ENCODE measurements around the gene CHN1. TPM values are rescaled to one million over a fixed set of nuclear protein-coding genes. Genes with fewer than 3 reads are reported as not detected.

CHN1 gene
- total RNA-seq, 1 donor from 2014 or later: 32.7 TPM

GRCh38 chr2:175030380-175031271 lies 25.4 kb upstream of the CHN1 start:
- peak in 1 of 2 experiments; percentile 41 for DNase-seq (ENCODE audit: low spot score in 2 of 2, unreplicated experiment in 2 of 2)
- no peaks in the 10 kb centered on the region for H3K4me1 Mint-ChIP-seq
- no peak overlapping the region for H3K27ac Mint-ChIP-seq
- no peaks in the 10 kb centered on the region for H3K27me3 Mint-ChIP-seq (ENCODE audit: low read depth)
- TF ChIP-seq CTCF (IDR thresholded peaks at IDR 0.05; ENCODE audit: unreplicated experiment): no peak
- H3K9me3 Mint-ChIP-seq: peaks cover 4% of the 10 kb centered on the region
- H3K36me3 Mint-ChIP-seq: no peaks in the 10 kb centered on the region
- H3K4me3 Mint-ChIP-seq: no peak overlapping the region

GRCh38 chr2:175027755-175028154 lies 22.6 kb upstream of the CHN1 start:
- Mint-ChIP-seq H3K36me3 (no peaks in the 10 kb centered on the region), H3K27ac (no peak overlapping the region), H3K4me3 (no peak overlapping the region), H3K4me1 (no peaks in the 10 kb centered on the region), H3K9me3 (peaks cover 10% of the 10 kb centered on the region), H3K27me3 (ENCODE audit: low read depth) (no peaks in the 10 kb centered on the region)
- DNase-seq (ENCODE audit: low spot score in 2 of 2, unreplicated experiment in 2 of 2): no peak
- no peak for TF ChIP-seq CTCF (IDR thresholded peaks at IDR 0.05; ENCODE audit: unreplicated experiment)

GRCh38 chr2:175026385-175026784 lies 21.2 kb upstream of the CHN1 start:
- Mint-ChIP-seq H3K4me3 (no peak overlapping the region), H3K9me3 (peaks cover 10% of the 10 kb centered on the region), H3K27ac (no peak overlapping the region), H3K27me3 (ENCODE audit: low read depth) (no peaks in the 10 kb centered on the region), H3K4me1 (no peaks in the 10 kb centered on the region), H3K36me3 (no peaks in the 10 kb centered on the region)
- no peak for DNase-seq (ENCODE audit: low spot score in 2 of 2, unreplicated experiment in 2 of 2)
- no peak for TF ChIP-seq CTCF (IDR thresholded peaks at IDR 0.05; ENCODE audit: unreplicated experiment)

GRCh38 chr2:175025946-175026345 lies 20.8 kb upstream of the CHN1 start:
- peaks cover 10% of the 10 kb centered on the region for H3K9me3 Mint-ChIP-seq
- no peaks in the 10 kb centered on the region for H3K4me1 Mint-ChIP-seq
- H3K27ac Mint-ChIP-seq: no peak overlapping the region
- H3K4me3 Mint-ChIP-seq: no peak overlapping the region
- DNase-seq (ENCODE audit: low spot score in 2 of 2, unreplicated experiment in 2 of 2): no peak
- no peaks in the 10 kb centered on the region for H3K36me3 Mint-ChIP-seq
- no peak for TF ChIP-seq CTCF (IDR thresholded peaks at IDR 0.05; ENCODE audit: unreplicated experiment)
- H3K27me3 Mint-ChIP-seq (ENCODE audit: low read depth): no peaks in the 10 kb centered on the region

GRCh38 chr2:175025233-175025632 lies 20.1 kb upstream of the CHN1 start:
- H3K36me3 Mint-ChIP-seq: no peaks in the 10 kb centered on the region
- no peak for TF ChIP-seq CTCF (IDR thresholded peaks at IDR 0.05; ENCODE audit: unreplicated experiment)
- DNase-seq (ENCODE audit: low spot score in 2 of 2, unreplicated experiment in 2 of 2): no peak
- no peak overlapping the region for H3K27ac Mint-ChIP-seq
- H3K9me3 Mint-ChIP-seq: peaks cover 10% of the 10 kb centered on the region
- H3K27me3 Mint-ChIP-seq (ENCODE audit: low read depth): no peaks in the 10 kb centered on the region
- no peaks in the 10 kb centered on the region for H3K4me1 Mint-ChIP-seq
- no peak overlapping the region for H3K4me3 Mint-ChIP-seq
